ENCODE results near the gene WWC2. TPM values are rescaled to one million over a fixed set of nuclear protein-coding genes. Genes with fewer than 3 reads are reported as not detected.
A peak's percentile ranks its signal among the peaks of the same experiment; 100 is the strongest.

WWC2 gene
- total RNA-seq, 1 donor from 2014 or later: 221 TPM

- DNase-seq (ENCODE audit: low read depth): no peak
These were observed 157.8 kb downstream of the WWC2 start for GRCh38 chr4:183256756-183257385.

GRCh38 chr4:183257808-183258207, 158.8 kb downstream of the WWC2 start:
- DNase-seq (ENCODE audit: low read depth): no peak

GRCh38 chr4:183260491-183261151, 161.6 kb downstream of the WWC2 start:
- peak; percentile 69 for DNase-seq (ENCODE audit: low read depth)

- peak; percentile 69 for DNase-seq (ENCODE audit: low read depth)
These were observed 163.1 kb downstream of the WWC2 start for GRCh38 chr4:183261953-183262775.

- no peak for DNase-seq (ENCODE audit: low read depth)
These were observed 163.7 kb downstream of the WWC2 start for GRCh38 chr4:183262776-183263100.

- DNase-seq (ENCODE audit: low read depth): no peak
These were observed 164.8 kb downstream of the WWC2 start for GRCh38 chr4:183263787-183264386.

GRCh38 chr4:183264614-183265013, 165.6 kb downstream of the WWC2 start:
- DNase-seq (ENCODE audit: low read depth): peak; percentile 59

- DNase-seq (ENCODE audit: low read depth): no peak
These were observed 167.3 kb downstream of the WWC2 start for GRCh38 chr4:183266371-183266770.

GRCh38 chr4:183268556-183268955, 169.5 kb downstream of the WWC2 start:
- DNase-seq (ENCODE audit: low read depth): no peak

- no peak for DNase-seq (ENCODE audit: low read depth)
These were observed 173.3 kb downstream of the WWC2 start for GRCh38 chr4:183272384-183272783.

- no peak for DNase-seq (ENCODE audit: low read depth)
These were observed 177.0 kb downstream of the WWC2 start for GRCh38 chr4:183276106-183276505.

- no peak for DNase-seq (ENCODE audit: low read depth)
These were observed 185.3 kb downstream of the WWC2 start for GRCh38 chr4:183284258-183284785.

GRCh38 chr4:183284965-183285364, 185.9 kb downstream of the WWC2 start:
- DNase-seq (ENCODE audit: low read depth): no peak

- DNase-seq (ENCODE audit: low read depth): no peak
These were observed 186.8 kb downstream of the WWC2 start for GRCh38 chr4:183285886-183286285.

- DNase-seq (ENCODE audit: low read depth): no peak
These were observed 187.7 kb downstream of the WWC2 start for GRCh38 chr4:183286590-183287308.

GRCh38 chr4:183287309-183287659, 188.2 kb downstream of the WWC2 start:
- peak; percentile 94 for DNase-seq (ENCODE audit: low read depth)

- DNase-seq (ENCODE audit: low read depth): peak; percentile 84
These were observed 188.6 kb downstream of the WWC2 start for GRCh38 chr4:183287677-183288076.

GRCh38 chr4:183288955-183289354, 189.9 kb downstream of the WWC2 start:
- no peak for DNase-seq (ENCODE audit: low read depth)

- DNase-seq (ENCODE audit: low read depth): no peak
These were observed 190.6 kb downstream of the WWC2 start for GRCh38 chr4:183289688-183290087.

GRCh38 chr4:183291070-183291469, 192.0 kb downstream of the WWC2 start:
- DNase-seq (ENCODE audit: low read depth): no peak

- no peak for DNase-seq (ENCODE audit: low read depth)
These were observed 196.7 kb downstream of the WWC2 start for GRCh38 chr4:183295711-183296110.

- DNase-seq (ENCODE audit: low read depth): no peak
These were observed 198.6 kb downstream of the WWC2 start for GRCh38 chr4:183297675-183298074.

Measured in renal cortical epithelial cell (primary cell).